HFFc6 (cell line): ENCODE measurements around the gene B3GALNT1. TPM values are rescaled to one million over a fixed set of nuclear protein-coding genes. Genes with fewer than 3 reads are reported as not detected.
"Not testable (repeated sequence)": the region's sequence is repeated elsewhere in the genome, so short reads cannot be mapped to it uniquely, and the experiment has no call there.

Experiments used
- DNase-seq: peaks from one replicate; pipeline ENCODE4 v3.0.0-alpha.2; 2018
- H3K27ac Mint-ChIP-seq: 2 replicates; pipeline ENCODE4 v1.8.0; 2020; ENCODE audit warnings: mild to moderate bottlenecking, mixed read lengths
- H3K27me3 Mint-ChIP-seq: 2 replicates; pipeline ENCODE4 v1.8.0; 2021; ENCODE audit warnings: mild to moderate bottlenecking, moderate library complexity, mixed read lengths; ENCODE audit not compliant: insufficient read depth
- H3K36me3 Mint-ChIP-seq: 2 replicates; pipeline ENCODE4 v1.8.0; 2021; ENCODE audit warnings: low read depth, mixed read lengths
- H3K4me1 Mint-ChIP-seq: 2 replicates; pipeline ENCODE4 v1.8.0; 2020; ENCODE audit warnings: low read depth, mixed read lengths
- H3K4me3 Mint-ChIP-seq: 2 replicates; pipeline ENCODE4 v1.8.0; 2020; ENCODE audit warnings: mild to moderate bottlenecking, moderate library complexity, mixed read lengths
- H3K9me3 Mint-ChIP-seq: 2 replicates; pipeline ENCODE4 v1.8.0; 2020; ENCODE audit warnings: mild to moderate bottlenecking, mixed read lengths
- total RNA-seq, 6 experiments: library from RNA; stranded (reverse); fragmentation: NEBNext Ultra II Directional; extraction: Animal tissue kit (Norgen Biotek cat#: 25700); gene quantifications; 2 replicates in 1 of 6; 3 replicates in 5 of 6; pipeline ENCODE4 v1.2.3, GENCODE V29; 2021
- TF ChIP-seq, protein P1 (sequence below): fragments of 200-600 bp; sonication (generic); IDR thresholded peaks from 2 replicates; pipeline ENCODE4 v1.5.0; 2021; ENCODE audit warnings: antibody characterized with exemption, mild to moderate bottlenecking

The B3GALNT1 gene
- total RNA-seq, 6 experiments from 2014 or later: 0.37 to 3.8 (median 0.66) TPM

DNA sequence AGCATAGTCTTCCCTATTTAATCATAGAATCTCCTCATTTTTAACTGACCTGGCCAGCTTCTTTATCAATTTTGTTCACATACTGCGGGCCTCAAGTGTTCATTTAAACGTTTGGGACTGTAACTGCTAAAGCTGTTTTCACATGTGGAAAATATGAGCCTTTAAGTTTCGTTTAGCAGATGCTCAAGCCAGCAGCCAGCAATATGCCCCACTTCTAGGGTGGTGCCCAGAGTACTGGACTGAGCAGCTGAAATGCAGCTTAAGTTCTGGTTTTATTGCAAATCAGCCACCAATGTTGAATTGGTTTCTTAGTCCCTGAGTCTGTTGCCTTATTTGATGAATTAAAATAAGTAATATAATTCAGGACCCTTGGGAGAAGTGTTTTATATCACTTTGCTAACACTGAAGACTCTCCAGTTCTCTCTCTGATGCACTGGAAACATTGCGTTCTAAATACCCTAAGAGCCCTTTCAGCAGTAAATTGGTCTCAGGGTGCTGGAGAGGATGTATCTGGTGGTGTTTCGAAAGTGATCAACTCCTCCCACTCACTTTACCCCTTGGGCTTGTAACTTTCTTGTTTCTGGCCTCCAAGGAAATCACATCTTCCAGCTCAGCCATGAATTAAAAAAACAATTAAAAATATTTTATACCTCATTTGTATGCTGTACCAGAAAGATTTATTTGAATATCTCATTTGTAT, 61.7 kb downstream of the B3GALNT1 start:
- TF ChIP-seq, protein P1, sequence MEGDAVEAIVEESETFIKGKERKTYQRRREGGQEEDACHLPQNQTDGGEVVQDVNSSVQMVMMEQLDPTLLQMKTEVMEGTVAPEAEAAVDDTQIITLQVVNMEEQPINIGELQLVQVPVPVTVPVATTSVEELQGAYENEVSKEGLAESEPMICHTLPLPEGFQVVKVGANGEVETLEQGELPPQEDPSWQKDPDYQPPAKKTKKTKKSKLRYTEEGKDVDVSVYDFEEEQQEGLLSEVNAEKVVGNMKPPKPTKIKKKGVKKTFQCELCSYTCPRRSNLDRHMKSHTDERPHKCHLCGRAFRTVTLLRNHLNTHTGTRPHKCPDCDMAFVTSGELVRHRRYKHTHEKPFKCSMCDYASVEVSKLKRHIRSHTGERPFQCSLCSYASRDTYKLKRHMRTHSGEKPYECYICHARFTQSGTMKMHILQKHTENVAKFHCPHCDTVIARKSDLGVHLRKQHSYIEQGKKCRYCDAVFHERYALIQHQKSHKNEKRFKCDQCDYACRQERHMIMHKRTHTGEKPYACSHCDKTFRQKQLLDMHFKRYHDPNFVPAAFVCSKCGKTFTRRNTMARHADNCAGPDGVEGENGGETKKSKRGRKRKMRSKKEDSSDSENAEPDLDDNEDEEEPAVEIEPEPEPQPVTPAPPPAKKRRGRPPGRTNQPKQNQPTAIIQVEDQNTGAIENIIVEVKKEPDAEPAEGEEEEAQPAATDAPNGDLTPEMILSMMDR: no peak
- H3K4me1 Mint-ChIP-seq: no peaks in the 10 kb centered on the region
- H3K9me3 Mint-ChIP-seq: peaks cover 33% of the 10 kb centered on the region
- DNase-seq: no peak
- no peak overlapping the region for H3K4me3 Mint-ChIP-seq
- no peaks in the 10 kb centered on the region; the same call in 1 of the 2 replicates for H3K27me3 Mint-ChIP-seq
- no peak overlapping the region for H3K27ac Mint-ChIP-seq
- H3K36me3 Mint-ChIP-seq: no peaks in the 10 kb centered on the region; the same call in 1 of the 2 replicates

DNA sequence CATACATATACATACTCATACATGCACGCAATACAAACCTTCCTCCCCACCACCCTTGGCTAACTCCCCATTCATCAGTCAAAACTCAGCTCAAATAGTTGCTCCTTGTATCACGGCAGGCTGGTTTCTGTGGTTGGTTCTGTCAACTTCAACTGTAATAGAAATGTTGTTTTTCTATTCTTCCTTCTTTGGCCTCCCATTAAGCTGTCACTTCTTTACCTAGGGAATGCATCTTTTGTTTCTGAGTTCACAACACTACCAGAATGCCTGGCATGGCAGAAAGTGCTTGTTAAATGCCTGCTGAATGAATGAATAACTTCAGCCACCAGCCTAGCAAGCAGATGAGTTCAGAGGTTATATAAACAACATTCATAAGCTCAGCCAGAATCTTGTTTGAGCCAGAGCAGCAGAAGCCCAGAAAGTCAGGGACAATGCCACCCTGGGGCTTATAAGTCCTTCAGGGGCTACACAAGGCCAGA, 63.1 kb downstream of the B3GALNT1 start:
- H3K9me3 Mint-ChIP-seq: peaks cover 35% of the 10 kb centered on the region
- H3K27me3 Mint-ChIP-seq: no peaks in the 10 kb centered on the region; the same call in 1 of the 2 replicates
- H3K36me3 Mint-ChIP-seq: no peaks in the 10 kb centered on the region; the same call in 1 of the 2 replicates
- H3K27ac Mint-ChIP-seq: no peak overlapping the region
- DNase-seq: peak; percentile 37
- TF ChIP-seq, protein P1: no peak
- no peaks in the 10 kb centered on the region for H3K4me1 Mint-ChIP-seq
- H3K4me3 Mint-ChIP-seq: no peak overlapping the region

DNA sequence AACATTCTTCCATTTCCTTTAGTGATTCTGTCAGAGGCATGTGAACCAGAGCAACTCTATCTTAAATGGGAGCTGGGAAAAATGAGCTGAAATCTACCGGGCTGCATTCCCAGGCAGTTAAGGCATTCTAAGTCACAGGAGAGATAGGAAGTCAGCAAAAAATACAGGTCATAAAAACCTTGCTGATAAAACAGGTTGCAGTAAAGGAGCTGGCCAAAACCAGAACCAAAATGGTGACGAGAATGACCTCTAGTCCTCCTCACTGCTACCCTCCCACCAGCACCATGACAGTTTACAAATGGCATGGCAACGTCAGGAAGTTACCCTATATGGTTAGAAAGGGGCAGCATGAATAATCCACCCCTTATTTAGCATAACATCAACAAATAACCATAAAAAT, 66.4 kb downstream of the B3GALNT1 start:
- Mint-ChIP-seq H3K27ac (no peak overlapping the region), H3K27me3 (no peaks in the 10 kb centered on the region; the same call in 1 of the 2 replicates), H3K4me3 (no peak overlapping the region), H3K4me1 (no peaks in the 10 kb centered on the region), H3K36me3 (no peaks in the 10 kb centered on the region; the same call in 1 of the 2 replicates), H3K9me3 (peaks cover 28% of the 10 kb centered on the region)
- DNase-seq: no peak
- TF ChIP-seq, protein P1: no peak

DNA sequence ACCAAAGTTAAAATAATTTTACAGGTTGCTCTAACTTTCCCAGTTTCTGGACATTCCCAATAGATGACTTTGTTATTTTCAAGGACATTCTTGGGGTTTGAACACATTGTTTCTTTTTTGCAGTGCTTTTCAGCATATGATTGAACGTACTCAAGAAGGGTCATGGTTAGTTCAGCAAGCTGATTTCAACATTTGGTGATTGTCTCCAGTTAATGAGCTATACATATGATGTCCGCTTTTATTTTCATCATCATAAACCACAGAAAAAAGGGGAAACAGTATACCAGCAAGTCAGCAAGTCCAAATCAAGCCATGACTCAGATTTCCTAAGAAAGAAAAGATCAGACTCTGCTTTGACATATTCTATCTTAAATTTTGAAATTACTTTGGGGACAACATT, 69.4 kb downstream of the B3GALNT1 start:
- TF ChIP-seq, protein P1: no peak
- Mint-ChIP-seq H3K36me3 (no peaks in the 10 kb centered on the region), H3K27ac (no peak overlapping the region), H3K4me3 (no peak overlapping the region), H3K4me1 (no peaks in the 10 kb centered on the region), H3K9me3 (peaks cover 34% of the 10 kb centered on the region), H3K27me3 (no peaks in the 10 kb centered on the region; the same call in 1 of the 2 replicates)
- no peak for DNase-seq

DNA sequence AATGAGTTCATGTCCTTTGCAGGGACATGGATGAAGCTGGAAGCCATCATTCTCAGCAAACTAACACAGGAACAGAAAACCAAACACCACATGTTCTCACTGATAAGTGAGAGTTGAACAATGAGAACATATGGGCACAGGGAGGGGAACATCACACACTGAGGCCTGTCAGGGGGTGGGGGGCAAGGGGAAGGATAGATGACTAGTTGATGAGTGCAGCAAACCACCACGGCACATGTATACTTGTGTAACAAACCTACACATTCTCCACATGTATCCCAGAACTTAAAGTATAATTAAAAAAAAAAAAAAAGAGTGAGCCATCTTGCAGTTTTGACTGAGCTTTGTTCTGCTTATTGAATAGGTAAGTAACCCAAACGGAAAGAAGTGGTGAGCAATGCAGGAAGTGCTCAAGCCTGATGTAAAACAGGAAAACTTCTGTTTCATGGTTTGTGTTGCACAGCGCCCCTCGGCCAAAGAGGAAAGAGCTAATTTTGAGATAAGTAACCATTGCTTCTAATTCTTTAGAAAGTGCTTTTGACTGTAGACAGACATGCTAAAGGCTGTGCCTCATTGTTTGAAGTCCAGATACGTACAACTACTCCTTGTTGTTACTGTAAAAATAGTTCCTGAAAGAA, 70.1 kb downstream of the B3GALNT1 start:
- not testable (repeated sequence) for H3K27me3 Mint-ChIP-seq, H3K27ac Mint-ChIP-seq, DNase-seq

More for the DNA sequence above, 70.1 kb downstream of the B3GALNT1 start:
- not testable (repeated sequence) for H3K4me1 Mint-ChIP-seq, H3K36me3 Mint-ChIP-seq, H3K4me3 Mint-ChIP-seq
- peaks cover 28% of the 10 kb centered on the region for H3K9me3 Mint-ChIP-seq

Other genes starting within 250 kb of the B3GALNT1 start
- 10 to 100 TPM; 56.8 to 72.3 (median 64.3) TPM for gene NMD3, start 116.0 kb upstream of the B3GALNT1 start, total RNA-seq